H4 (cell line): ENCODE measurements around the gene FARS2. TPM values are rescaled to one million over a fixed set of nuclear protein-coding genes. Genes with fewer than 3 reads are reported as not detected.

Source experiments
- DNase-seq: peaks from one replicate; pipeline ENCODE4 v3.0.0-alpha.2; 2015; ENCODE audit warnings: low spot score
- total RNA-seq: library from RNA; depleted of rRNA; stranded (reverse); fragments of >200 nt; shearing (Covaris generic); gene quantifications from 2 replicates; pipeline ENCODE4 v1.2.3, GENCODE V29; 2014; rRNA removed

FARS2 gene
- 17.6 and 19.2 TPM in 2 replicates for total RNA-seq

GRCh38 chr6:5260661-5261544, at the start of gene FARS2, which contains the start of gene LYRM4:
Gene FARS2 (plus strand): TSS chr6:5261513.
Gene LYRM4 (minus strand): TSS chr6:5260950. CDS start chr6:5260733, 217 bp downstream.
- peak; percentile 66 for DNase-seq

- DNase-seq = no peak
These were observed 47.5 kb upstream of the FARS2 start for GRCh38 chr6:5213836-5214235.

GRCh38 chr6:5214570-5215052, 46.7 kb upstream of the FARS2 start:
- peak; percentile 24 for DNase-seq

- no peak for DNase-seq
These were observed 46.2 kb upstream of the FARS2 start for GRCh38 chr6:5215159-5215558.

GRCh38 chr6:5215799-5216198, 45.5 kb upstream of the FARS2 start:
- no peak for DNase-seq

GRCh38 chr6:5217356-5217755, 44.0 kb upstream of the FARS2 start:
- no peak for DNase-seq

- no peak for DNase-seq
These were observed 42.2 kb upstream of the FARS2 start for GRCh38 chr6:5219011-5219691.

GRCh38 chr6:5220443-5220842, 40.9 kb upstream of the FARS2 start:
- no peak for DNase-seq

GRCh38 chr6:5223309-5223708, 38.0 kb upstream of the FARS2 start:
- no peak for DNase-seq

- DNase-seq = no peak
These were observed 32.0 kb upstream of the FARS2 start for GRCh38 chr6:5229356-5229755.

- no peak for DNase-seq
These were observed 31.2 kb upstream of the FARS2 start for GRCh38 chr6:5230081-5230480.

- no peak for DNase-seq
These were observed 30.0 kb upstream of the FARS2 start for GRCh38 chr6:5231289-5231688.

GRCh38 chr6:5234874-5235273, 26.4 kb upstream of the FARS2 start:
- no peak for DNase-seq

GRCh38 chr6:5235830-5236229, 25.5 kb upstream of the FARS2 start:
- DNase-seq = no peak

- no peak for DNase-seq
These were observed 23.5 kb upstream of the FARS2 start for GRCh38 chr6:5237805-5238204.

GRCh38 chr6:5238336-5238735, 23.0 kb upstream of the FARS2 start:
- DNase-seq = no peak

GRCh38 chr6:5241252-5241651, 20.1 kb upstream of the FARS2 start:
- DNase-seq = no peak

GRCh38 chr6:5243069-5243468, 18.2 kb upstream of the FARS2 start:
- no peak for DNase-seq

- DNase-seq = peak; percentile 5
These were observed 14.9 kb upstream of the FARS2 start for GRCh38 chr6:5246141-5247097.

GRCh38 chr6:5247201-5247600, 14.1 kb upstream of the FARS2 start:
- DNase-seq = no peak

GRCh38 chr6:5248302-5249098, 12.8 kb upstream of the FARS2 start:
- no peak for DNase-seq
